ENCODE measurements around the gene ATP6V0E2.

- no peak for TF ChIP-seq POLR2A (IDR thresholded peaks at IDR 0.05)
- TF ChIP-seq, protein P1, sequence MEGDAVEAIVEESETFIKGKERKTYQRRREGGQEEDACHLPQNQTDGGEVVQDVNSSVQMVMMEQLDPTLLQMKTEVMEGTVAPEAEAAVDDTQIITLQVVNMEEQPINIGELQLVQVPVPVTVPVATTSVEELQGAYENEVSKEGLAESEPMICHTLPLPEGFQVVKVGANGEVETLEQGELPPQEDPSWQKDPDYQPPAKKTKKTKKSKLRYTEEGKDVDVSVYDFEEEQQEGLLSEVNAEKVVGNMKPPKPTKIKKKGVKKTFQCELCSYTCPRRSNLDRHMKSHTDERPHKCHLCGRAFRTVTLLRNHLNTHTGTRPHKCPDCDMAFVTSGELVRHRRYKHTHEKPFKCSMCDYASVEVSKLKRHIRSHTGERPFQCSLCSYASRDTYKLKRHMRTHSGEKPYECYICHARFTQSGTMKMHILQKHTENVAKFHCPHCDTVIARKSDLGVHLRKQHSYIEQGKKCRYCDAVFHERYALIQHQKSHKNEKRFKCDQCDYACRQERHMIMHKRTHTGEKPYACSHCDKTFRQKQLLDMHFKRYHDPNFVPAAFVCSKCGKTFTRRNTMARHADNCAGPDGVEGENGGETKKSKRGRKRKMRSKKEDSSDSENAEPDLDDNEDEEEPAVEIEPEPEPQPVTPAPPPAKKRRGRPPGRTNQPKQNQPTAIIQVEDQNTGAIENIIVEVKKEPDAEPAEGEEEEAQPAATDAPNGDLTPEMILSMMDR (IDR thresholded peaks at IDR 0.05), result no peak
Observed at GRCh38 chr7:149844445-149844844, 29.3 kb upstream of the ATP6V0E2 start.
